HEK293 (cell line): ENCODE data around the gene TEX261.

Source experiments
- GFI1B ChIP-seq: fragments of 450-650 bp; formaldehyde crosslinking; IDR thresholded peaks from 2 replicates; pipeline ENCODE4 v1.5.1; 2016; ENCODE audit warnings: missing biosample characterization, missing genetic modification characterization
- KLF16 ChIP-seq: fragments of 450-650 bp; formaldehyde crosslinking; IDR thresholded peaks from 2 replicates; pipeline ENCODE4 v1.5.1; 2017; ENCODE audit warnings: missing biosample characterization, missing genetic modification characterization
- MZF1 ChIP-seq: fragments of 450-650 bp; formaldehyde crosslinking; IDR thresholded peaks from 2 replicates; pipeline ENCODE4 v1.5.1; 2017; ENCODE audit warnings: missing biosample characterization, missing genetic modification characterization, borderline replicate concordance
- PATZ1 ChIP-seq: fragments of 450-650 bp; formaldehyde crosslinking; IDR thresholded peaks from 2 replicates; pipeline ENCODE4 v1.5.1; 2016; ENCODE audit warnings: missing biosample characterization, missing genetic modification characterization
- PBX3 ChIP-seq: sonication (generic); formaldehyde crosslinking; IDR thresholded peaks from 2 replicates; pipeline ENCODE4 v1.8.1; 2022; ENCODE audit warnings: mild to moderate bottlenecking, moderate library complexity, missing genetic modification reagents
- PRDM10 ChIP-seq: fragments of 450-650 bp; formaldehyde crosslinking; IDR thresholded peaks from 2 replicates; pipeline ENCODE4 v1.5.1; 2016; ENCODE audit warnings: missing biosample characterization, missing genetic modification characterization
- ZBTB11 ChIP-seq: fragments of 450-650 bp; formaldehyde crosslinking; conservative IDR thresholded peaks from 2 replicates; pipeline ENCODE4 v1.5.1; 2016; ENCODE audit warnings: low read depth, missing biosample characterization, missing genetic modification characterization
- ZBTB26 ChIP-seq: fragments of 450-650 bp; formaldehyde crosslinking; optimal IDR thresholded peaks from 2 replicates; pipeline ENCODE3; 2016; ENCODE audit warnings: missing biosample characterization, mild to moderate bottlenecking, missing genetic modification characterization
- ZNF280D ChIP-seq: fragments of 450-650 bp; formaldehyde crosslinking; IDR thresholded peaks from 2 replicates; pipeline ENCODE4 v1.5.1; 2016; ENCODE audit warnings: missing biosample characterization, missing genetic modification characterization
- ZNF335 ChIP-seq: fragments of 450-650 bp; formaldehyde crosslinking; conservative IDR thresholded peaks from 2 replicates; pipeline ENCODE4 v1.5.1; 2016; ENCODE audit warnings: missing biosample characterization, missing genetic modification characterization
- ZNF521 ChIP-seq: fragments of 450-650 bp; formaldehyde crosslinking; IDR thresholded peaks from 2 replicates; pipeline ENCODE4 v1.5.1; 2017; ENCODE audit warnings: missing biosample characterization, mild to moderate bottlenecking, missing genetic modification characterization
- ZNF561 ChIP-seq: fragments of 450-650 bp; IDR thresholded peaks from 2 replicates; pipeline ENCODE4 v1.5.1; 2018; ENCODE audit warnings: missing biosample characterization, missing genetic modification characterization, borderline replicate concordance
- ZNF670 ChIP-seq: fragments of 450-650 bp; formaldehyde crosslinking; IDR thresholded peaks from 2 replicates; pipeline ENCODE4 v1.5.1; 2016; ENCODE audit warnings: missing biosample characterization, missing genetic modification characterization, low read depth
- ZSCAN4 ChIP-seq: fragments of 450-650 bp; formaldehyde crosslinking; IDR thresholded peaks from 2 replicates; pipeline ENCODE4 v1.5.1; 2017; ENCODE audit warnings: missing biosample characterization, missing genetic modification characterization

TEX261 gene

GRCh38 chr2:70994699-70995425 is at the start of gene TEX261 (continued):
- TF ChIP-seq ZSCAN4 (tag by site-specific recombination) (0 out of 2 replicates have a peak, but pooled peaks have one; percentile 11), ZNF670 (tag by site-specific recombination) (no peak), MZF1 (tag by site-specific recombination) (no peak), ZBTB26 (tag by site-specific recombination) (peak; percentile 55), ZBTB11 (tag by site-specific recombination) (no peak; the same call in none of the 2 replicates), ZNF521 (tag by site-specific recombination) (no peak), PATZ1 (tag by site-specific recombination) (peak; percentile 67), ZNF335 (tag by site-specific recombination) (peak; percentile 65; the same call in 1 of the 2 replicates), ZNF280D (tag by site-specific recombination) (no peak), PBX3 (CRISPR knock-in tag) (peak; percentile 79), PRDM10 (tag by site-specific recombination) (peak; percentile 54), GFI1B (tag by site-specific recombination) (no peak), KLF16 (tag by site-specific recombination) (peak; percentile 21; the same call in 1 of the 2 replicates), ZNF561 (tag by site-specific recombination) (peak; percentile 34; the same call in 1 of the 2 replicates)
- TF ChIP-seq, all 188 proteins: peak for 27
